Embryonic facial prominence (tissue), 1 donor: ENCODE data around the gene LPAR3.

Source experiments
- DNase-seq: peaks from one replicate; pipeline ENCODE4 v3.0.0-alpha.2; 2016; ENCODE audit errors: extremely low spot score

The LPAR3 gene

GRCh38 chr1:84827555-84827954 is 65.5 kb downstream of the LPAR3 start:
- DNase-seq: no peak

- no peak for DNase-seq
Observed at GRCh38 chr1:84825161-84825560, 67.8 kb downstream of the LPAR3 start.

- DNase-seq: no peak
Observed at GRCh38 chr1:84823991-84824390, 69.0 kb downstream of the LPAR3 start.

- DNase-seq: no peak
Observed at GRCh38 chr1:84823511-84823910, 69.5 kb downstream of the LPAR3 start.

GRCh38 chr1:84810343-84810742 is 82.7 kb downstream of the LPAR3 start:
- no peak for DNase-seq

GRCh38 chr1:84809023-84809422 is 84.0 kb downstream of the LPAR3 start:
- no peak for DNase-seq

GRCh38 chr1:84803604-84804003 is 89.4 kb downstream of the LPAR3 start:
- DNase-seq: no peak

GRCh38 chr1:84802567-84803232 is 90.3 kb downstream of the LPAR3 start:
- no peak for DNase-seq

- DNase-seq: no peak
Observed at GRCh38 chr1:84800090-84801073, 92.6 kb downstream of the LPAR3 start.

- DNase-seq: no peak
Observed at GRCh38 chr1:84797603-84798002, 95.4 kb downstream of the LPAR3 start.

GRCh38 chr1:84795966-84796600 is 96.9 kb downstream of the LPAR3 start:
- no peak for DNase-seq

- no peak for DNase-seq
Observed at GRCh38 chr1:84795213-84795612, 97.8 kb downstream of the LPAR3 start.

- DNase-seq: no peak
Observed at GRCh38 chr1:84792421-84792820, 100.6 kb downstream of the LPAR3 start.

GRCh38 chr1:84789014-84789413 is 104.0 kb downstream of the LPAR3 start:
- no peak for DNase-seq

GRCh38 chr1:84785271-84786036 is 107.6 kb downstream of the LPAR3 start:
- DNase-seq: no peak

GRCh38 chr1:84782881-84783280 is 110.1 kb downstream of the LPAR3 start:
- DNase-seq: no peak

- no peak for DNase-seq
Observed at GRCh38 chr1:84781946-84782771, 110.8 kb downstream of the LPAR3 start.

- DNase-seq: no peak
Observed at GRCh38 chr1:84780000-84780716, 112.8 kb downstream of the LPAR3 start.

GRCh38 chr1:84776639-84777038 is 116.4 kb downstream of the LPAR3 start:
- DNase-seq: no peak

GRCh38 chr1:84775535-84775920 is 117.5 kb downstream of the LPAR3 start:
- DNase-seq: no peak
